NCI-H2029 treated with DMSO at 0.1 percent for 48 hours (cell line): ENCODE measurements around the gene TAOK1.

Experiments
- DNase-seq: peaks from one replicate; lab custom pipeline; 2025; lab: John Stamatoyannopoulos, UW

TAOK1 gene

DNA sequence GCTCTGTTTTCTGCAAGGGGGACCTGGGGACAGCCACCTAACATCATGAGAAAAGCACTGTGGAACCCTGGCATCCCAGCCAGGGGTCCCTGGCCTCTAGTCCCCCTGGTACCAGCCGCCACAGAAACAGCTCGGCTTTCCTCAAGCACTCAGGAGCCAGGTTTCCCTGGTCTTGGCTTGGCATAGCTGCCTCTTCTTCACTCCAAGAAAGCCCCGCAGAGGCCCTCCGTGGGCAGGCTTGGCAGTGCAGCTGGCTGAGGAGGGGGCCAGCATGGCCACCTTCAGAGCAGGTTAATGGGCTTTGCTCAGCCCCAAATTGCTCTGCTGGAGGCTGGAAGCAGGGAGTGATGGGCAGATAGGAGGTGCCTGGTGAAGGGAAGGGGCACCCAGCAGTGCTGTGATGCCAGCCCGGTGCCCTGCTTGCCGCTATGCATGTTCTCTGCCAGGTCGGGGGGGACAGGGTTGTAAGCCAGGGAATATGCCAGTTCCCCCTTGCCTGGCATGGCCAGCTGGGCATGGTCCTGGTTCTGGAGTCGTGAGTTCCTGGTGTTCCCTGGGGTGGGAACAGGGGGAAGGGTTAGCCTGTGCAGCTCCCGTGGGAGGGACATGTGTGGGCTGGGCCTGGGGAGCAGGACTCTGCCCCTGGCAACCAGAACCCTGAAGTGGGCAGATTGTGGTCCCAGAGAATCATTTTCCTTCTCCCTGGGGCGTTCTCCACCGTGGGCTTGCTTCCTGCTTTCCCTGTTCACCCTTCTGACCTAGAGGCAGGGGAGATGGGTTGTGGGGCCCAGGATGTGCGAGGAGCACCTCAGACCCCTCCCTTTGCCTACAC lies 206.0 kb downstream of the TAOK1 start:
- DNase-seq = no peak

- no peak for DNase-seq
Observed at GRCh38 chr17:29596811-29597210, 206.6 kb downstream of the TAOK1 start.

DNA sequence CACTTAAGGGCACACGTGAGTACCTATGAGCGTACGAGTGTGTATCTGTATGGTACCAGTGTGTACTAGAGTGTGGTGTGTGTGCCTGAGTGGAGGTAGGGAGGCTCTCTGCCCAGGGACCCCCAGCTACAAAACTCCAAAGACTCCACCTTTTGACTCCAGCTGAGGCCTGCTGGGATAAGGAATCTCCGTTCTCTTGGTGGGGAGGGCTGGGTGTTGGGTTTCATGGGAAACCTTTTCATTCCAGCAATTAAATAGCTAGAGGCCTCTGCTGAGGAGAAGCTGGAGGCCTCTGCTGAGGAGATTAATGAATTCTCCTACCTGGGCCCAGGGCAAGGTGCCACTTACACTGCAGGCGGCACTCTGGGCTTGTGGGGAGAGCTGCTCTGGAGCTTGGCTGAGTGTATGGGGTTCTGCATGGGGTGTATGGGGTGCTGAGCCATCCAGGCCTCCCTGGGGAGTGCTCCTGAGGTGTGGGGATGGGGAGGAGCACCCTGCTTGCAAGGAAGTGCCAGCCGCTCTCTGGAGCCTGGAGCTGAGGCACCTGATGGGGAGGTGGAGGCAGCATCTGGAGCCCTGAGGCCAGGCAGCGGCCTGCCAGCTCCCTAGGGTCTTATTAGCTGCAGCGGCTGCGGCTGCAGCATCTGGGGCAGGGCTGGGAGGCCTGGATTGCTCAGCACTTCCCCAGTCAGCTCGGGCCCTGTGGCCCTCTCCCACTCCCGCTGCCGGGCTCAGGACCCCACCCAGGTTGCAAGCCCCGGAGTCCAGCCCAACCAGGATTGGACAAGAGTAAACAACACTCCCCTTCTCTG lies 207.4 kb downstream of the TAOK1 start:
- no peak for DNase-seq
